GM18511 (cell line): ENCODE data around the gene SLX9.
"Not testable (repeated sequence)": the region's sequence is repeated elsewhere in the genome, so short reads cannot be mapped to it uniquely, and the experiment has no call there.

Experiments
- ATAC-seq: cut with Tn5 transposase; IDR thresholded peaks from one replicate; pipeline ENCODE4 v1.9.1; 2021; ENCODE audit warnings: mild to moderate bottlenecking, moderate library complexity; ENCODE audit not compliant: unreplicated experiment

The SLX9 gene

GRCh38 chr21:44914176-44914874, 25.5 kb upstream of the SLX9 start:
- ATAC-seq, result peak; percentile 78

GRCh38 chr21:44916965-44917364, 22.9 kb upstream of the SLX9 start:
- no peak for ATAC-seq

DNA sequence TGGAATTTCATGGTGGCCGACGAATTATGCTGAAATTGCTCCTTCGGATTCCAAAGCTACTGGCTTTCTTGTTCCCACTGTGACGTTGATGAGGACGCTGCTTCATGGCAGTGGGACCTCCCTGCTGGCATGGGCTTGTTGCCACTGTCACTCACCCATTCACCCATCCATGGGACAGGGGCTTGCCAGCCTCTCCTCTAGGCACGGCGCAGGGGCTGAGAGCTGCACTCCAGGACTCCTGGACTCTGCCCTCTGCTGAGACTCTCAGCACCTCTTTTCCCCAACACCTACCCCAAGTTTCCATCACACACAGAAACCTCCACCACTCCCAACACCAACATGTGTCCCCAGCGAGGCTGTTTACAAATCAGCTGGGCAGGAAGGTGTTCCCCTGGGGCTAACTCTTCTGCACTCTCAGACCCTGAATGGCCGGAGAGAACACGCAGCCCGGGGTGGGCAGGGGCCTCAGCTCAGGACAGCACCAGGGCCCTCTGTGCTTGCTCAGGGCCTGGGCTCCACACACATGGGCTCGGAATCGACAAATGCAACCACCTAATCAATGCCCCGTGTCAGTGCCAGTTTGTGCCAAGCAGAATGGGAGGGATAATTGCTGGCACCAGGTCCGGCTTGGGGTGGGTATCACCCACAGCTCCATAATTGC, 22.3 kb upstream of the SLX9 start:
- no peak for ATAC-seq

DNA sequence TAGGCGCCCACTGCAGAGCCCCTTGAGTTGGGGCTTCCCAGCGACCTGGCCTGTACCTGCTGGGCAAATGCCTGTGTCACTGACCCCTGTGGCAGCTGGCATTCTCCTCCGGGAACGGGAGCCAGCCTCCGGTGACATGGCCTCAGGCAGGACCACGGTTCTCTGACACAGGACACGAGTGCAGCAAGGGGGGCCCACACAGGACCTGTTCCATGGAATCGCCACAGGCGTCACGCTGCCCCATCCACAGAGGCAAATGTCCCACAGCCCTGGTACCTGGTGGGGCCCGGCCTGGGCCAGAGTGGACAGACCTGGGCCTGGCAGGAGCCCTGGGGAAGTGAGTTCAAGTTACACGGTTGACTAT, 21.7 kb upstream of the SLX9 start:
- ATAC-seq, result no peak

DNA sequence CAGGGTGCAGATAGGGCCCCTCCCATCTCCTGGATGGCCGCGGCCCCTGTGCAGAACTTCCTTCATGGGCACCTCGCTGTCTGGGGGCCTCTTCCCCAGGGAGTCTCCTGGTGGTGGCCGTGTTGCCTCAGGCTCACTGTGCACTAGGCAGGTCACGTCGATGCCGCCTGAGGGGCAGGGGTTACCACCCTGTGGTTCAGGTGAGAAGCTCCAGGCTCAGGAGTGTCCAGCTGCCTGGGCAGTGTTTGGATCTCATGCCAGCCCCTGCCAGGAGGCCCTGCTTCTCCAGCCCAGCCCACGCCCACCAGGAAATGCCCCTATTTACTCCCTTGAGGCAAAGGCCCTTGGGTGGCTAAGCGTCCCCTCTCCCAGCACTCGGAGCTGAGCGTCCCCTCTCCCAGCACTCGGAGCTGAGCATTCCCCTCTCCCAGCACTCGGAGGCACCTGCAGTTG, 21.2 kb upstream of the SLX9 start:
- no peak for ATAC-seq

- ATAC-seq, result no peak
Observed at GRCh38 chr21:44919111-44919912, 20.5 kb upstream of the SLX9 start.

DNA sequence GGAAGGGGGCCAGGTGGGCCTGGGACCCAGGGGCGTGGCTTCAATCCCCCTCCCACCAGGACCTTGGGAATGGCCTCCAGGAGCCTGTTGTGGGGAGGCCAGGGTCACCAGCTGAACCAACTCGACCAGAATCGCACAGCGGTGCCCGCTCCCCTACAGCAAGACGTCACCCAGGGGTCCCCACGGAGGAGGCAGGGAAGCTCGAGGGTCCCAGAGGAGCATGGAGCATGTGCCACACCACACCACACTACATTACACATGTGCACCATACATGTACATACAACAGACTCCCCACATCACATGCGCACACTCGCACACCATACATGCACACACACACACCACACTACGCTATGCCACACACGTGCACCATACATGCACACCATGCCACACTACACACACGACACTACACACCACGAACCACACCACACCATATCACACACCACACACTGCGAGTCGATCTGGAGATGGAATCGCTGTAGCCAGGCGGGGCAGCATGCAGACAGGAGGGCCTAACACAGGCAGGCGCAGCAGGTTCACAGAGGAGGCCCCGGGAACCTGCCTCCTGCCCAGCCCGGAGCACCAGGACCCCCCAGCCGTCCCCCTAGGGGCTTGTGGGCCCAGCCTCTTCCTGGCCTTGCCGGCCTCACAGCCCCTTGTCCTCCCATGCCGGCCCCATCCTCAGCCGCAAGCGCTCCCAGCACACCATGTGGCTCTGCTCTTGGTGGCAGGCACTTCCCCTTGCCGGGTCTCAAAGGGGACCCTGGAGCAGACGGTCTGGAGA, 19.7 kb upstream of the SLX9 start:
- ATAC-seq, result peak; percentile 25

GRCh38 chr21:44920694-44921604, 18.9 kb upstream of the SLX9 start, which contains the start of gene ITGB2:
ITGB2 (minus strand) TSS chr21:44920899; CDS start chr21:44910782, 10,117 bp downstream.
- ATAC-seq, result peak; percentile 88

- ATAC-seq, result no peak
Observed at GRCh38 chr21:44921928-44922327, 17.9 kb upstream of the SLX9 start.

- no peak for ATAC-seq
Observed at GRCh38 chr21:44923480-44924084, 16.2 kb upstream of the SLX9 start.

- no peak for ATAC-seq
Observed at GRCh38 chr21:44924606-44925377, 15.0 kb upstream of the SLX9 start.

DNA sequence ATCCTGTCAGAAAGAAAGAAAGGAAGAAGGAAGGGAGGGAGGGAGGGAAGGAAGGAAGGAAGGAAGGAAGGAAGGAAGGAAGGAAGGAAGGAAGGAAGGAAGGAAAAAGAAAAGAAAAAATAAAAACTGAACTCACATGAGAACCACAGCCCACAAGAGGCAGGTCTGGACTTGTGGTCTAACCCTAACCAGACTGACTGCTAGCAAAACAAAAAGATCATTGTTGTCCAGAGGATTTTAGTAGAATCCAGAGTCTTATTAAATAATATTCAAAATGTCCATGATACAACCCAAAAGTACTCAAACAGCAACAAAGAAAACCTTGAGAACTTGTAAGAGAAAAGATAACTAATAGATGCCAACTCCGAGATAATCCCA, 14.5 kb upstream of the SLX9 start:
- no peak for ATAC-seq

DNA sequence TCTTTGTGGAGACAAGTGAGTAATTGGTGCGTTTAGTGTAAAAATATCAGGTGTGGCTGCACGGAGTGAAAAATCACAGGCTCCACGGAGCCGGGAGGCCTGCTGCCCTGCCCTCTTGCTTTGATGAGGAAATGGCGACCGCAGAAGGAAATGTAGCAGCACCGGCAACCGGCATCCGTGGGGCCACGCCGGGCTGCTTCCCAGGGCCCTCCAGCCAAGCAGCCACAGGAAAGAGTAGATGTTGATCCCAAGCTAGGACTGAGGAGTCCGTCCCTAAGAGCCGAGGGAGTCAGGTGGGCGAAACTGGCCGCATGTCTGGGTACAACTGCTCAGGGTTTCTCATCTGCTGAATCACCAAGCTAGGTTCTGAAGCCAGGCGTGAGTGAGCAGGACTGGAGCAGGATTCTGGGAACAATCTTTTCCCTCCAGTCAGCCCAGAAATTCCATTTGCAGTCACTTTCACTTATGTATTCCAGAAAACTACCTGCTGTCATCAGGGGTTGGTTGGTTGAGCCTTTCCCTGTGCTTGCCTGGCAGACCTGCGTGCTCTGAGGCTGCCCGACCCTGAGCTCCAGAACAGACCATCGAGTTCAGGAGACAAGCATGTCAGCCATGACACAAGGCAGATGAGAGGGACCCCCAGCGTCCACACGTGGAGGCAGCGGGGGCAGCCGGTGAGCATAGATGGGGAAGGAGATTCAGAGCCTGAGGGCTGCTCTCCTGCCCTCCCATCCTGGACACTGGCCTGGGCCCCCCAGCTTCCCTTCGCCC, 13.3 kb upstream of the SLX9 start:
- ATAC-seq, result no peak

GRCh38 chr21:44927259-44927586, 12.6 kb upstream of the SLX9 start:
- ATAC-seq, result no peak

DNA sequence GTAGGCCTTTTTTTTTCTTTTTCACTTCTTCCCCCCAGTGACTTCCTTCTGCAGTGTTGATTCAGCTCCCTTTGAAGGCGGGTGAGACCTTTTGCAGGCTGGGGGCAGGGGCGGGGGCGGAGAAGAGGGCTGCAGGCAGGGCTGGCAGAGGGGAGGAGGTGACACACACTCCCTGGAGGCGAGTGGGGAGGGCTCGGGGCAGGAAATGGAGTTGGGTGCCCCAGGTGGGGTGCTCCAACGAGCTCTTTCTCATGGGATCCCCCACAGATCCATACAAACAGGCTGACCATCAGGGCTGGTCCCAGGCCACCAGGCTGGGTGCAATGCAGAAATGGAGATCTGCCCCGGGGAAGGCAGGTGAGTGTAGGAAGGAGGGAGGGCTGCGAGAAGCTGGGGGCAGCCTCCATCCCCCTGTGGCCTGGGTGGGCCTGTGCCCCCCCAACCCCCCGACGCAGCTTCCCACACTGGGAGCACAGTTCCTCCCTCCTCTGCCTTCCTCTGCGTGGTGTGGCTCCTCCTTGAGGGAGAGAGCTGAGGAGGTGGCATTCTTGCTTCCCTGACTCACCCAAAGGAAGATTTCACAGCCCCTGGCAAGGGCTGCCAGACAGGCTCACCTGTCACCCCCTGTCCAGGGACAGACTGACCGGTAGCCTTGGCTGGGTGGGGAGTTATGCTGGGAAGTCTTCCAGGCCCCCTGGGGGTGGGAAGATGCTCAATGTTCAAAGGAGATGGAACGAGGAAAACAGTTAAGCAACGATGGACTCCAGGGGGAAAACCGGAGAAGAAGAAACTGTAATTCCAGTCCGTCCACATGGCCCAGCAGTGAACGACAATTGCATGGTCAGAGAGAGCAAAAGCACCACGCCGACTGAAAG, 12.0 kb upstream of the SLX9 start:
- peak; percentile 55 for ATAC-seq

GRCh38 chr21:44928500-44929241, 11.2 kb upstream of the SLX9 start:
- not testable (repeated sequence) for ATAC-seq
